ENCODE measurements around the gene VPS13D.
A peak's percentile ranks its signal among the peaks of the same experiment; 100 is the strongest.

VPS13D gene

GRCh38 chr1:12335815-12336214 lies 106.0 kb downstream of the VPS13D start:
- DNase-seq (ENCODE audit: low spot score) = no peak

GRCh38 chr1:12336413-12336812 lies 106.6 kb downstream of the VPS13D start:
- no peak for DNase-seq (ENCODE audit: low spot score)

GRCh38 chr1:12338017-12338416 lies 108.2 kb downstream of the VPS13D start:
- DNase-seq (ENCODE audit: low spot score) = no peak

GRCh38 chr1:12338823-12339222 lies 109.0 kb downstream of the VPS13D start:
- no peak for DNase-seq (ENCODE audit: low spot score)

GRCh38 chr1:12339396-12339795 lies 109.6 kb downstream of the VPS13D start:
- no peak for DNase-seq (ENCODE audit: low spot score)

- no peak for DNase-seq (ENCODE audit: low spot score)
Measured at GRCh38 chr1:12339811-12340543, 110.1 kb downstream of the VPS13D start.

GRCh38 chr1:12340544-12340930 lies 110.7 kb downstream of the VPS13D start:
- no peak for DNase-seq (ENCODE audit: low spot score)

GRCh38 chr1:12341667-12342066 lies 111.8 kb downstream of the VPS13D start:
- no peak for DNase-seq (ENCODE audit: low spot score)

- no peak for DNase-seq (ENCODE audit: low spot score)
Measured at GRCh38 chr1:12342401-12343003, 112.7 kb downstream of the VPS13D start.

- DNase-seq (ENCODE audit: low spot score) = no peak
Measured at GRCh38 chr1:12343823-12344487, 114.1 kb downstream of the VPS13D start.

- DNase-seq (ENCODE audit: low spot score) = no peak
Measured at GRCh38 chr1:12344596-12345349, 114.9 kb downstream of the VPS13D start.

- DNase-seq (ENCODE audit: low spot score) = no peak
Measured at GRCh38 chr1:12345350-12346217, 115.8 kb downstream of the VPS13D start.

GRCh38 chr1:12346483-12347151 lies 116.8 kb downstream of the VPS13D start:
- no peak for DNase-seq (ENCODE audit: low spot score)

GRCh38 chr1:12348113-12348512 lies 118.3 kb downstream of the VPS13D start:
- DNase-seq (ENCODE audit: low spot score) = no peak

GRCh38 chr1:12353981-12354380 lies 124.2 kb downstream of the VPS13D start:
- DNase-seq (ENCODE audit: low spot score) = no peak

- no peak for DNase-seq (ENCODE audit: low spot score)
Measured at GRCh38 chr1:12356004-12356890, 126.4 kb downstream of the VPS13D start.

GRCh38 chr1:12358499-12358898 lies 128.7 kb downstream of the VPS13D start:
- no peak for DNase-seq (ENCODE audit: low spot score)

GRCh38 chr1:12359359-12360133 lies 129.7 kb downstream of the VPS13D start:
- peak; percentile 9 for DNase-seq (ENCODE audit: low spot score)

- DNase-seq (ENCODE audit: low spot score) = no peak
Measured at GRCh38 chr1:12368646-12369045, 138.8 kb downstream of the VPS13D start.

Data from SW480 (cell line).